ENCODE results near the gene IFNGR2.

DNA sequence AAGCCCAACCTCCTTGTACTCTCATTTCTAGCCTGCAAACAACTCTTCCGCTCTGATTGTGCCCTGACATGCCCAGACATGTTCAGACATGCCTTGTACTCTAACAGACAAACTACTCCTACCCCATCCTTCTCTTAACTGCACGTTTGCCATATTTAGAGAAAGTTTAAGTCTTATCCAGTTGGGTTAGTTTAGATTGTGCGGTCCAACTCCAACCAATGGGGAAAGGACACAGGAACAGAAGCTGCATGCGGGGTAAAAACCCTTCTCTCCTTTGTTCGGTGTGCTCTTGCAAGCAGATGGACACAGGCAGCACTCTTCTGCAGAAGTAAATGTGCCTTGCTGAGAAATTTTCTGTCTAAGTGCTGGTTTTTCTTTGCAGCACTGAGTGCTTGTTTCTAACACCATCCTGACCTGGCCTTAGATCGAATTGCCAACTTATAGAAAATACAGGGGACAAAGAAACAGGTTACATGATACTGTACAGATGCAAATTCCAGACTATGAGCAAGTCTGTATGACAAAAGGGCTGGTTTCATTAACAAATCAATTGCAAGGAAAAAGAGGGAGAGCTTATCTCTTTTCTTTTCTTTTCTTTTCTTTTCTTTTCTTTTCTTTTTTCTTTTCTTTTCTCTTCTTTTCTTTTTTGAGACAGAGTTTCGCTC is 35.8 kb upstream of the IFNGR2 start:
- TF ChIP-seq, protein P1, sequence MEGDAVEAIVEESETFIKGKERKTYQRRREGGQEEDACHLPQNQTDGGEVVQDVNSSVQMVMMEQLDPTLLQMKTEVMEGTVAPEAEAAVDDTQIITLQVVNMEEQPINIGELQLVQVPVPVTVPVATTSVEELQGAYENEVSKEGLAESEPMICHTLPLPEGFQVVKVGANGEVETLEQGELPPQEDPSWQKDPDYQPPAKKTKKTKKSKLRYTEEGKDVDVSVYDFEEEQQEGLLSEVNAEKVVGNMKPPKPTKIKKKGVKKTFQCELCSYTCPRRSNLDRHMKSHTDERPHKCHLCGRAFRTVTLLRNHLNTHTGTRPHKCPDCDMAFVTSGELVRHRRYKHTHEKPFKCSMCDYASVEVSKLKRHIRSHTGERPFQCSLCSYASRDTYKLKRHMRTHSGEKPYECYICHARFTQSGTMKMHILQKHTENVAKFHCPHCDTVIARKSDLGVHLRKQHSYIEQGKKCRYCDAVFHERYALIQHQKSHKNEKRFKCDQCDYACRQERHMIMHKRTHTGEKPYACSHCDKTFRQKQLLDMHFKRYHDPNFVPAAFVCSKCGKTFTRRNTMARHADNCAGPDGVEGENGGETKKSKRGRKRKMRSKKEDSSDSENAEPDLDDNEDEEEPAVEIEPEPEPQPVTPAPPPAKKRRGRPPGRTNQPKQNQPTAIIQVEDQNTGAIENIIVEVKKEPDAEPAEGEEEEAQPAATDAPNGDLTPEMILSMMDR (IDR thresholded peaks at IDR 0.05): no peak
- TF ChIP-seq POLR2A (IDR thresholded peaks at IDR 0.05): no peak
